ENCODE measurements around the gene VWA1.

The VWA1 gene

GRCh38 chr1:1435106-1435903 lies at the start of gene VWA1:
TSS of gene VWA1 (plus strand) at chr1:1435690. CDS start at chr1:1435749, 59 bp downstream.
- Histone ChIP-seq H3K9me3 (ENCODE audit: control insufficient read depth, low read depth, low read length) (no peaks in the 10 kb centered on the region), H3K27ac (ENCODE audit: low read length) (no peak within 1 kb of the TSS), H3K27me3 (ENCODE audit: control insufficient read depth, insufficient read depth, low read length) (peaks cover 10% of the 10 kb centered on the region), H3K36me3 (ENCODE audit: control insufficient read depth, low read depth, low read length) (no peaks in the 10 kb centered on the region), H3K4me3 (ENCODE audit: low read length) (peak within 1 kb of the TSS; percentile 67), H3K9ac (ENCODE audit: low read length) (peak within 1 kb of the TSS; percentile 28), H3K4me1 (ENCODE audit: control insufficient read depth, low read depth, low read length) (peaks cover 45% of the 10 kb centered on the region)

GRCh38 chr1:1385931-1386330 lies 49.6 kb upstream of the VWA1 start:
- H3K4me3 ChIP-seq (ENCODE audit: low read length), result no peak overlapping the region
- no peaks in the 10 kb centered on the region for H3K27me3 ChIP-seq (ENCODE audit: control insufficient read depth, insufficient read depth, low read length)
- peaks cover 55% of the 10 kb centered on the region for H3K36me3 ChIP-seq (ENCODE audit: control insufficient read depth, low read depth, low read length)
- no peak overlapping the region for H3K27ac ChIP-seq (ENCODE audit: low read length)
- H3K9me3 ChIP-seq (ENCODE audit: control insufficient read depth, low read depth, low read length), result no peaks in the 10 kb centered on the region
- H3K4me1 ChIP-seq (ENCODE audit: control insufficient read depth, low read depth, low read length), result no peaks in the 10 kb centered on the region
- H3K9ac ChIP-seq (ENCODE audit: low read length), result no peak overlapping the region

GRCh38 chr1:1387098-1388077 lies 48.1 kb upstream of the VWA1 start:
- H3K27ac ChIP-seq (ENCODE audit: low read length), result no peak overlapping the region
- H3K9me3 ChIP-seq (ENCODE audit: control insufficient read depth, low read depth, low read length), result no peaks in the 10 kb centered on the region
- H3K27me3 ChIP-seq (ENCODE audit: control insufficient read depth, insufficient read depth, low read length), result no peaks in the 10 kb centered on the region
- no peaks in the 10 kb centered on the region for H3K4me1 ChIP-seq (ENCODE audit: control insufficient read depth, low read depth, low read length)
- H3K4me3 ChIP-seq (ENCODE audit: low read length), result no peak overlapping the region
- peaks cover 66% of the 10 kb centered on the region for H3K36me3 ChIP-seq (ENCODE audit: control insufficient read depth, low read depth, low read length)
- H3K9ac ChIP-seq (ENCODE audit: low read length), result no peak overlapping the region

GRCh38 chr1:1388078-1388472 lies 47.4 kb upstream of the VWA1 start:
- no peaks in the 10 kb centered on the region for H3K9me3 ChIP-seq (ENCODE audit: control insufficient read depth, low read depth, low read length)
- H3K27ac ChIP-seq (ENCODE audit: low read length), result no peak overlapping the region
- no peaks in the 10 kb centered on the region for H3K4me1 ChIP-seq (ENCODE audit: control insufficient read depth, low read depth, low read length)
- no peaks in the 10 kb centered on the region for H3K27me3 ChIP-seq (ENCODE audit: control insufficient read depth, insufficient read depth, low read length)
- H3K36me3 ChIP-seq (ENCODE audit: control insufficient read depth, low read depth, low read length), result peaks cover 73% of the 10 kb centered on the region
- H3K4me3 ChIP-seq (ENCODE audit: low read length), result no peak overlapping the region
- no peak overlapping the region for H3K9ac ChIP-seq (ENCODE audit: low read length)

GRCh38 chr1:1390675-1391074 lies 44.8 kb upstream of the VWA1 start:
- Histone ChIP-seq H3K4me1 (ENCODE audit: control insufficient read depth, low read depth, low read length) (no peaks in the 10 kb centered on the region), H3K36me3 (ENCODE audit: control insufficient read depth, low read depth, low read length) (peaks cover 95% of the 10 kb centered on the region), H3K27me3 (ENCODE audit: control insufficient read depth, insufficient read depth, low read length) (no peaks in the 10 kb centered on the region), H3K9me3 (ENCODE audit: control insufficient read depth, low read depth, low read length) (no peaks in the 10 kb centered on the region), H3K27ac (ENCODE audit: low read length) (no peak overlapping the region), H3K9ac (ENCODE audit: low read length) (no peak overlapping the region), H3K4me3 (ENCODE audit: low read length) (no peak overlapping the region)

GRCh38 chr1:1391225-1391624 lies 44.3 kb upstream of the VWA1 start:
- no peaks in the 10 kb centered on the region for H3K9me3 ChIP-seq (ENCODE audit: control insufficient read depth, low read depth, low read length)

GRCh38 chr1:1393014-1393413 lies 42.5 kb upstream of the VWA1 start:
- Histone ChIP-seq H3K4me1 (ENCODE audit: control insufficient read depth, low read depth, low read length) (no peaks in the 10 kb centered on the region), H3K27me3 (ENCODE audit: control insufficient read depth, insufficient read depth, low read length) (no peaks in the 10 kb centered on the region), H3K27ac (ENCODE audit: low read length) (no peak overlapping the region), H3K9me3 (ENCODE audit: control insufficient read depth, low read depth, low read length) (no peaks in the 10 kb centered on the region), H3K36me3 (ENCODE audit: control insufficient read depth, low read depth, low read length) (peaks cover 86% of the 10 kb centered on the region), H3K4me3 (ENCODE audit: low read length) (no peak overlapping the region), H3K9ac (ENCODE audit: low read length) (no peak overlapping the region)

More at GRCh38 chr1:1391225-1391624, 44.3 kb upstream of the VWA1 start:
- H3K9ac ChIP-seq (ENCODE audit: low read length), result no peak overlapping the region
- H3K36me3 ChIP-seq (ENCODE audit: control insufficient read depth, low read depth, low read length), result peaks cover 91% of the 10 kb centered on the region
- no peak overlapping the region for H3K27ac ChIP-seq (ENCODE audit: low read length)
- H3K4me1 ChIP-seq (ENCODE audit: control insufficient read depth, low read depth, low read length), result no peaks in the 10 kb centered on the region
- no peak overlapping the region for H3K4me3 ChIP-seq (ENCODE audit: low read length)
- no peaks in the 10 kb centered on the region for H3K27me3 ChIP-seq (ENCODE audit: control insufficient read depth, insufficient read depth, low read length)

GRCh38 chr1:1393428-1393827 lies 42.1 kb upstream of the VWA1 start:
- Histone ChIP-seq H3K4me1 (ENCODE audit: control insufficient read depth, low read depth, low read length) (no peaks in the 10 kb centered on the region), H3K4me3 (ENCODE audit: low read length) (no peak overlapping the region)

GRCh38 chr1:1394116-1394515 lies 41.4 kb upstream of the VWA1 start:
- Histone ChIP-seq H3K27me3 (ENCODE audit: control insufficient read depth, insufficient read depth, low read length) (no peaks in the 10 kb centered on the region), H3K27ac (ENCODE audit: low read length) (no peak overlapping the region), H3K4me1 (ENCODE audit: control insufficient read depth, low read depth, low read length) (no peaks in the 10 kb centered on the region), H3K9me3 (ENCODE audit: control insufficient read depth, low read depth, low read length) (no peaks in the 10 kb centered on the region), H3K36me3 (ENCODE audit: control insufficient read depth, low read depth, low read length) (peaks cover 77% of the 10 kb centered on the region), H3K9ac (ENCODE audit: low read length) (no peak overlapping the region), H3K4me3 (ENCODE audit: low read length) (no peak overlapping the region)

More at GRCh38 chr1:1393428-1393827, 42.1 kb upstream of the VWA1 start:
- no peaks in the 10 kb centered on the region for H3K27me3 ChIP-seq (ENCODE audit: control insufficient read depth, insufficient read depth, low read length)
- no peaks in the 10 kb centered on the region for H3K9me3 ChIP-seq (ENCODE audit: control insufficient read depth, low read depth, low read length)
- peaks cover 82% of the 10 kb centered on the region for H3K36me3 ChIP-seq (ENCODE audit: control insufficient read depth, low read depth, low read length)
- no peak overlapping the region for H3K9ac ChIP-seq (ENCODE audit: low read length)
- H3K27ac ChIP-seq (ENCODE audit: low read length), result no peak overlapping the region

GRCh38 chr1:1395166-1395565 lies 40.3 kb upstream of the VWA1 start:
- Histone ChIP-seq H3K27me3 (ENCODE audit: control insufficient read depth, insufficient read depth, low read length) (no peaks in the 10 kb centered on the region), H3K9ac (ENCODE audit: low read length) (no peak overlapping the region), H3K27ac (ENCODE audit: low read length) (no peak overlapping the region), H3K36me3 (ENCODE audit: control insufficient read depth, low read depth, low read length) (peaks cover 66% of the 10 kb centered on the region), H3K9me3 (ENCODE audit: control insufficient read depth, low read depth, low read length) (no peaks in the 10 kb centered on the region), H3K4me3 (ENCODE audit: low read length) (no peak overlapping the region), H3K4me1 (ENCODE audit: control insufficient read depth, low read depth, low read length) (no peaks in the 10 kb centered on the region)

GRCh38 chr1:1397839-1398523 lies 37.5 kb upstream of the VWA1 start:
- Histone ChIP-seq H3K4me1 (ENCODE audit: control insufficient read depth, low read depth, low read length) (no peaks in the 10 kb centered on the region), H3K36me3 (ENCODE audit: control insufficient read depth, low read depth, low read length) (peaks cover 63% of the 10 kb centered on the region), H3K9ac (ENCODE audit: low read length) (peak overlapping the region; percentile 87), H3K27me3 (ENCODE audit: control insufficient read depth, insufficient read depth, low read length) (no peaks in the 10 kb centered on the region), H3K27ac (ENCODE audit: low read length) (no peak overlapping the region), H3K4me3 (ENCODE audit: low read length) (peak overlapping the region; percentile 92), H3K9me3 (ENCODE audit: control insufficient read depth, low read depth, low read length) (no peaks in the 10 kb centered on the region)
